Limb (tissue), 2 donors: ENCODE measurements around the gene RXRG.
"Not testable (repeated sequence)": the region's sequence is repeated elsewhere in the genome, so short reads cannot be mapped to it uniquely, and the experiment has no call there.

ENCODE experiments used
- DNase-seq, 2 donors: peaks; one replicate each; pipeline ENCODE4 v3.0.0-alpha.2; 2016; ENCODE audit errors: extremely low spot score in 2 of 2

Gene RXRG

DNA sequence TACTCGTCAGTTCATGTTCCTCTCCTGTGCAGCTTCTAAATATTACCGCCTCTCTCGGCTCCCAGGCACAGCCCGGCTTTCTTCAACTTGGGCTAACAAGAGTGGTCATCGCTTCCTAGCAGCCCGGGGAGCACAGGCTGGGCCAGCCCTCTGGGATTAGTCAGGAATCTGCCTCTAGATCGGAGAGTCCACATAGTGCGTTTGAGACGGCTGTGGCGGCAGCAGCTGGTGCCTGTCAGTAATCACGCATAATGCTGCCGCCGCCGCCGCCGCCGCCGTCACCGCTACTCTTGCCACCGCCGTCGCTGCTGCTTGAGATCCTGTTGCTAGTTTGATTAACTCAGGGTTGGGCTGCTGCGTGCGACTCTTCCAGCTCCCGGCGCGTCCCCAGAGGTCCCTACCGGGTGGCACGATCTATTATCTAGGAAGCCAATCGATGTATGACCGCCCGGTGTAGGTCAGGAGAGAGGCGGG lies at the start of gene RXRG:
TSS of gene RXRG (minus strand) at position 230 of the 474 bp plus-strand sequence. CDS start 233 bp downstream, outside the sequence.
- DNase-seq = peak; percentile 67 to 75

DNA sequence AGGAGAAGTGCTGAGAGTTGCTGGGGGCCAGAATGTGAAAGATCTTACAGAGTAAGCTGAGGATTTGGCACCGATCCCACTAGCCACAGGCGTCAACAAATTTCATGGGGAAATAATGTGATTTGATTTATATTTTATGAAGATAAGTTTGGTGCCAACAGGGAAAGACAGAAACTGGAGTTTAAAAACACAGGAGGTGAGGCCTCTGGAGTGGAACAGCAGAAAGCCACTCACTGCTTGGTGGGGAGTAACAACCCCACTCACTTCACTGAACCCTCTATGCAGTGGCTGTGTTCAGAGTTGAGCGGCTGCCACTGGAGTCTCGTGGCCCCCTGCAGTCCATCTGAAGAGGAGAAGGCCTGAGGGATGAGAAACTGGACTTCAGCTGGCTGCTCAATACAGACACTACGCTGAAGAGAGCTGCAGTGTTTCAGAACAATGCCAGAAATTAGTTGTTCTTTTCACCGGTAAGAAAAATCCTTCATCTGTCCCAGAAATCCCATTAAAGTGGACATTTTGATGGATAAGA lies 48.0 kb upstream of the RXRG start:
- no peak for DNase-seq

DNA sequence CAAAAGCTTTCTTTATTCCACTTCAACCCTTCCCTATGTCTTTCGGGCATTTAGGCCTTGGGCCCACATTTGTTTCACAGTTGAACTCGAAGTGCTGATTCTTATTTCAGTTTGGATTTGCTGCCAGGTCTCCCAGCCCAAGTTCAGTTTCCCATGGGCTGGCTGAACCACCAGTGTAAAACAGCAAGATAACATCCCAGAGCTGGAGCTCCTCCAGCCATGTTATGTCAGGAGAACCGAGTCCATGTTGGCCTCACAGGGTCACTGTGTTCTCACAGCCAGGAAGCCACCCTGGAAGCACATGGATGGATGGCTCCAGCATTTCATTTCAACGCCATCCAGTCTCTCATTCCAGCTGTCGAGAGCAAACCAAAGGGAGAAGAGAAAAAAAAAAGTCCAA lies 45.2 kb upstream of the RXRG start:
- no peak for DNase-seq

DNA sequence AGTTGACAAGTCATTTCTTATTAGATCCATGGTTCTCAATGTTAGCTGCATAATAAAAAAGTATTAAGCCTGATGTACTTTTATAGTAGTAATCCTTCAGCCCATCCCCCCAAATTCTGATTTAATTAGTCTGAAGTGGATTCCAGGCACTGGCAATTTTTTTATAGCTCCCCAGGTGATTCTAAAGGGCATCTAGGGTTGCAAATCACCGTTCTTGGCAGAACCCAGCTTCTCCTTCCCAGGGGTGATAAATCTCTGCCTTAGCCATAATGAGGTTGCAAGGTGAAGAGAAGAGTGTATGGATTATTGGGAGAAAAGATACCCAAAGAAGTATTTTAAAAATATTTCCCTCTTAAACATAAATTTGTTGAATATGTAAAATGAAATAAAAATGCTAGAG lies 43.0 kb upstream of the RXRG start:
- no peak for DNase-seq

DNA sequence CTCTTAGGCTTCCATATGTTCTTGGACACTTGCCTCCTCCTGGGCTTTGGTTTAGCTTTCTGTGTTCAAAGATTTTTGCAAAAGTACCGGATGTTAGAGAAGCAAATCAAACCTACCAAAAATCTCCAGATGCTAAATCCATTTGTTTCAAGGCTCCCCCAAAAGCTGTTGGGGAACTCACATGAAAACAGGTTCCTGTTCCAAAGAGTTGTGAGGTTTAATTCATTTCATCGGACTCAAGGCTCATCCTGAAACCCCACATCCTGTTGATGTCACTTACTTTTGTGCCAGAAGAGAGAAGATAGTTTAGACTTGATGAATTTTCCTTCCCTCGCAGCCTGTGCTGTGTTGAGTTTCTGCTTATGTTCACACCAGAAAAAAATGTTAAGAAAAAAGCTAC lies 41.7 kb upstream of the RXRG start:
- peak in 1 of 2 donors; percentile 72 for DNase-seq

DNA sequence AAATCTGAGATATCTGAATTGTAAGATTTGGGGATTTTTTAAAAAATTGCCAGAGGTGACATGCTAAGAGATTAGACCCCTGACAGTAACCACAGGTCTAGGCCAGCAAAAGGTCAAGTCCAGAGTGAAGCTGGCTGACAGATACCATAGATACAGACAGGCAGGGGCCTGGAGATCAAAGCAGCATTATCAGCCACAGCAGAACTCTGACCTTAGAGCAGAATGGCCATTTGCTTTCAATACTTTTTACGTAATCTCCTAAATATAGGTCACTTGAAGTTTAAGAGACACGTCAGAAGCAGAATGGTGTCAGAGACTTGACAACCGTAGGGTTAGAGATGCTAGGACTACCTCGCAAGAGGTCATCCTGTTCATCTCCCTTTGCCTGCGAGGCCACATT lies 40.8 kb upstream of the RXRG start:
- no peak for DNase-seq

DNA sequence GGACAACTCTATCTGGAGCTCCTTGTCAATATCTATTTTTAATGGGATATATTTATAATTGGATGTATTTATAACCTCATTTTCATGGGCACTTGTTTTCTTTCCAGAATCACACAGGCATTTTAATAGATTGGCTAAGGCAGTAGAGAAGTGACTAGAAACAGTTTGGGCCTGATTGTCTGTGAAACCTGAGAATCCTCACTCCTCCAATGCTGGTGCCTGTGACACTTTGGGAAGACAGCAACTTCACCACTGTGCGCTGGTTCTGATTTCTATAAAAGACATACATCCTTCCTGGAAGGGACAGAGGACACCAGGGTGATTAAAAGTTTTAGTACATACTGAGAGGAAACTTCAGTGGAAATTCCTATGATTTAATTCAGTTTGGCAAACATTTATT lies 39.6 kb upstream of the RXRG start:
- DNase-seq = no peak

DNA sequence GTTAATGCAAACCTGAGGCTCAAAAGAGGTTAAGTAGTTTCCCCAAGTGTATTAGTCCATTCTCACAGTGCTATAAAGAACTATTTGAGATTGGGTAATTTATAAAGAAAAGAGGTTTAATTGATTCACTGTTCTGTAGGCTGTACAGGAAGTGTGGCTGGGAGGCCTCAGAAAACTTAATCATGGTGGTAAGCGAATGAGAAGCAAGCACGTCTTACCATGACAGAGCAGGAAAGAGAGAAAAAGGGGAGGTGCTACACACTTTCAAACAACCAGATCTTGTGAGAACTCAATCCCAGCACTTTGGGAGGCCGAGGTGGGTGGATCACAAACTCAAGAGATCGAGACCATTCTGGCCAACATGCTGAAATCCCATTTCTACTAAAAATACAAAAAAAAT lies 38.5 kb upstream of the RXRG start:
- DNase-seq = no peak

- DNase-seq = peak in 1 of 2 donors; percentile 40
These were observed 37.0 kb upstream of the RXRG start for GRCh38 chr1:165481820-165482532.

DNA sequence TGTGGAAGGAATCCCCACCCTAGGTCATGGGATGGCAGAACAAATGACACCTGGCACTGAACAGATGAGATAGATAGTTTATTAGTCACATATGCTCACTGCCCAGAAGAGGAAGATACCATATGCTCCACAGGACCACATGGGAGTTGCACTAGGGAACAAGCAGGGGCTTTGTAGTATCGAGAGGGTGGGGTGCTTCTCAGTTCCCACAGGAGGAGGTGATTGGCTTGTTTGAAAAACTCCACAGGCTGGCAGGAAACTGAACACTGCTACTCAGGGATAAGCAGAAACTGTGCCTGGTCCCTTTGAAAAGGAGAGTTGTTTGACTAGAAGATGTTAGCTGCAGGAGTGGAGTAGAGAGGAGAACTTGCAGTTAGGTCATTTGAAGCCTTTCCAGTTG lies 31.9 kb upstream of the RXRG start:
- no peak for DNase-seq

DNA sequence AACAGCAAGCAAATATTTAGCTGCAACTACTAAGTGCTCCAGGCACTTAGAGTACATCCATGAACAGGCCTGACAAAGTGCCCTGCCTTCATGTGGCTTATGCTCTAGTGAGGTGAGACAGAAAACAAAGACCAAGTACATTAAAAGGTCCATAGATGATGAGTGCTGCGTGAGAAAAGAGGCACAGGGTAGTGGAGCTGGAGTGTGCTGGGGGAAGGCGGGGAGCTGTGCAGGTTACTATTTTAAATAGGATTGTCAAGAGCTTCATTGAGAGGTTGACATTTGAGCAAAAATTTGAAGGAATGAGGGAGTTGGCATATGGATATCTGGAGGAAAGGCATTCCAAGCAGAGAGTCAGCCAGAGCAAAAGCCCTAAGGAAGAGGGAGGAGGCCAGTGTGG lies 29.3 kb upstream of the RXRG start:
- DNase-seq = no peak

- no peak for DNase-seq
These were observed 28.2 kb upstream of the RXRG start for GRCh38 chr1:165473081-165473480.

- DNase-seq = no peak
These were observed 23.9 kb upstream of the RXRG start for GRCh38 chr1:165468726-165469249.

DNA sequence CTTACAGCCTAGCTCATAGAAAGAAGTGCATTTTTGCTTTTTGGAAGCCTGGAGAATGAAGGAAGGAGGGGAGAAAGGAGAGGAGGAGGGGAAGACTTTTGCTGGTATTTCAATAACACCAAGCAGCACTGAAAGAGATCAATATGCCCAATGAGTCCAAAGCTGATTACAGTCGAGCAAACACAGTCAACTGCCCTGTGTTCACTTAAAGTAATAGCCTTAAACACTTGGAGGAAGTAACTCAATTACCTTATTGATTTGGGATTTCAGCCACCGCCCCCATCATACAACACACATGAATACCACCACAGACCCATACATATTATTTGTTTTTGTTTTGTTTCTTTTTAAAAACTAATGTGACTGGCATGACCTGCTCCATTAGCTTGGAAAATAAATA lies 23.3 kb upstream of the RXRG start:
- no peak for DNase-seq

- no peak for DNase-seq
These were observed 22.8 kb upstream of the RXRG start for GRCh38 chr1:165467706-165468105.

GRCh38 chr1:165463978-165464377 lies 19.1 kb upstream of the RXRG start:
- no peak for DNase-seq

DNA sequence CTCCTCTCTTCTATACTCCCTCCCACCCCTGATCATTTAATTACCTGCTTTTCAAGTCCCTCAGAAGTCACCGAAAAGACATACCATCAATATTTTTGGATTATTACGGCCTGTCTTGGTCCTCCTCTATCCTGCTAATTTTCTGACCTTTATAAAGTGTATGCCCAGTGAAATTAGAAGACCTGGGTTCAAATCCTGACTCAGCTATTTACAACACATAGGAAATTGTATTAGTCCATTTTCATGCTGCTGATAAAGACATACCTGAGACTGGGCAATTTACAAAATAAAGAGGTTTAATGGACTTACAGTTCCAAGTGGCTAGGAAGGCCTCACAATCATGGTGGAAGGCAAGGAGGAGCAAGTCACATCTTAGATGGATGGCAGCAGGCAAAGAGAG lies 14.8 kb upstream of the RXRG start:
- not testable (repeated sequence) for DNase-seq

DNA sequence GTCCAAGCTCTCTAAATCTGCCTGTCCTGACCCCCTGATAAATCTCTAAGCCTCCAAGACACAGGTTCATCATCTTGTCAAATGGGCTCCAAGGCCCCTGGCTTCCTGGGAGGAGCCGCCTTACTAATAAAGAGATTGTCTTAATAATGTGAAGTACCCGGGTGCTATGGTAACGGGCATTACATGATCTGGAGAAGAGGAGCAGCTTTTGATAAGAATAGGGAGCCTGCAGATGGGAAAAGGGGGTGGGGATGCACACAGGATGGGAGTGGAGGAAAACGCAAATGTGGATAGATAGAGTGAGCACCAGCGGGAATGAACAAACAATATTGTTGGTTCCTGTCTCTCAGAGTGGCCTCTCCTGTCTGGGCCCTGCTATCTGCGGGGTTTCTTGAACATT lies 11.9 kb upstream of the RXRG start:
- DNase-seq = no peak

- DNase-seq = no peak
These were observed 11.2 kb upstream of the RXRG start for GRCh38 chr1:165456114-165456513.

- DNase-seq = no peak
These were observed 10.2 kb upstream of the RXRG start for GRCh38 chr1:165455111-165455510.

DNA sequence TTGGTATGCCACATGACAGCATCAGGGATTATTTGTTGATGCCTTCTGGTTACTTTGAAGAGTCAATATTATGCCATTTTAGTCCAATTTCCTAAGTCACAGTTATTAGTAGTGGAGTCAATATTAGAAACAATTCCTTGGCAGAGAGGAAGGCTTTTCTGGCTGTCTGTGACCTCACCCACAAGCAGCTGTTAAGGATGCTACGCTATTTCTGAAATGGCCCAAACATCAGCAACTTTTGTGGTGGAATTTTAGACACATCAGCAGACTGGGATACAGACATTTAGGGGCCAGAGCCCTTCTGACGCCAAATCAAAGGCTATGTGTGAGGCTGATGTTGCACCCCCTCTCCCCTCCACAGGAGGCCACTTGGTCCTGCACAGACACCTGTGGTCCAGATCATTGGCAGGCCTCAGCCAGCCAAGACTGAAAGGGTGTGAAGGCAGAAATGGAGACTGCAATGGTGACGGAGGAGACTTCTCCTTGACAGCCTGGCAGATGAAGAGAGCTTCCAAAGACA lies 9.2 kb upstream of the RXRG start:
- DNase-seq = no peak

DNA sequence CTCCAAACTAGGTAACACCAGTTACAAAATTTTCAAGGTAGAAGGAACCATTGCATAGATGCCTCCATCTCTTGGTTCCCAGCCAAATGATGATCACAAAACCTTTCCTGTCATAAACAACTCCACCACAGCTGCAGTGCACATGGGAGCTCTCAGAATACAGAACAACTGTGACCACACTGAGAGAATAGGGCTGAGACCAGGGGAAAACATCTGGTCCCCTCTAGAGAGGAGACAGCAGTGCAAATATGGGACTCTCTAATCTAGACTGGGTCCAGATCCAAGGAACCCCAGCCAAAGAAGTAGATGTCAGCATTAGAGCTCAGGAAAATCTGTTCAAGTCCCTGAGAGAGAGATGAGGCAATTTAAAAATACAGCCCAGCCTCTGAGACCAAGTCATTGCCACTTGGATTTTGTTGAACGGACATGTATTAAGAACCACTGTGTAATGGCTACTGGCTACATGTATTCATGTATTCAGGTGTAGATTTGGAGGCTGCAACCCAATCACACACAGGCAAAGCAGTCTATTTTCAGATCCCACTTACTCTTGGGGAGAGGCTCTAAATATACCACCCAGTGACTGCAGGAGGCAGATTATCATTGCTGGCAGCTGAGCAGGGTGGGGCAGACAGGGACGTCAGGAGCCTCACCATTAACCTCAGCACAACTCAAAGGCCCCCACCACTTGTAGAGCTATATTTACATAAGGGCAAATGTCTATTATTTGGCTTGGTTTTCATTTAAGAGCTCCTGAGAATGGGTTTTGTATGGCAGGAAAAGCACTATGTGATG lies 7.6 kb upstream of the RXRG start:
- DNase-seq = peak in 1 of 2 donors; percentile 25
